HCT116 (cell line): ENCODE data around the gene BCR. TPM values are rescaled to one million over a fixed set of nuclear protein-coding genes. Genes with fewer than 3 reads are reported as not detected.

ENCODE experiments used
- ATAC-seq: fragments of 200-7000 bp; cut with Tn5 transposase; 2 replicates; pipeline ENCODE4 v1.9.1; 2020; ENCODE audit warnings: mild to moderate bottlenecking, moderate library complexity
- BruUV-seq: library from RNA; stranded (reverse); fragments of 400-500 nt; replicated peaks from 2 replicates; lab custom pipeline; 2021; lab: Mats Ljungman, UMichigan
- CTCF ChIA-PET: fragments of 300-600 bp; sonication (Branson Sonifier 250); formaldehyde crosslinking; loops from one replicate; lab custom pipeline; 2021; ENCODE audit warnings: antibody characterized with exemption; lab: Charles Lee
- POLR2A ChIA-PET: fragments of 300-600, 350-600 bp; sonication (Branson Sonifier 250); formaldehyde crosslinking; loops from one replicate; lab custom pipeline; 2021; ENCODE audit warnings: antibody characterized with exemption; lab: Charles Lee
- RAD21 ChIA-PET, 2 experiments: fragments of 300-600 bp; sonication (Branson Sonifier 250); formaldehyde crosslinking; loops; one replicate each; lab custom pipeline; 2023; ENCODE audit warnings: low total read pairs in 2 of 2; ENCODE audit not compliant: uncharacterized antibody in 2 of 2, unreplicated experiment in 2 of 2, low non-redundant PET in 1 of 2; lab: Charles Lee
- DNase-seq: peaks from one replicate; pipeline ENCODE4 v3.0.0-alpha.2; 2010; ENCODE audit warnings: low read depth, low spot score
- H2AFZ ChIP-seq: fragments of 200-600 bp; shearing (Covaris generic), sonication (generic); 2 replicates; pipeline ENCODE4 v1.6.1; 2017; ENCODE audit warnings: low read depth, mixed run types, mixed read lengths, antibody characterized with exemption, low read length; ENCODE audit not compliant: poor library complexity, severe bottlenecking
- H3K27ac ChIP-seq: 2 replicates; pipeline ENCODE4 v1.5.1; 2012; ENCODE audit warnings: low read depth, low read length
- H3K27me3 ChIP-seq: fragments of 200-600 bp; sonication (generic); 2 replicates; pipeline ENCODE4 v1.6.1; 2016; ENCODE audit warnings: mixed run types, low read length, mixed read lengths; ENCODE audit not compliant: insufficient read depth
- H3K36me3 ChIP-seq, 2 experiments: fragments of 200-500 bp in 1 of 2; fragments of 200-600 bp in 1 of 2; sonication (Bioruptor generic) in 1 of 2; sonication (generic) in 1 of 2; 2 replicates each; pipeline versions ENCODE4 v1.5.1 to v1.6.1; 2014 to 2016; ENCODE audit warnings: low read length in 2 of 2, inconsistent platforms in 1 of 2, mixed read lengths in 1 of 2, mixed run types in 1 of 2; ENCODE audit not compliant: insufficient read depth in 2 of 2, control insufficient read depth in 1 of 2
- H3K4me1 ChIP-seq, 2 experiments: fragments of 200-600 bp in 1 of 2; sonication (generic) in 1 of 2; 2 replicates each; pipeline versions ENCODE4 v1.5.1 to v1.6.1; 2012 to 2017; ENCODE audit warnings: low read length in 2 of 2, inconsistent platforms in 1 of 2, mild to moderate bottlenecking in 1 of 2, mixed read lengths in 1 of 2, mixed run types in 1 of 2, moderate library complexity in 1 of 2; ENCODE audit not compliant: insufficient read depth in 2 of 2, control insufficient read depth in 1 of 2
- H3K4me2 ChIP-seq: fragments of 200-600 bp; sonication (generic); 2 replicates; pipeline ENCODE4 v1.6.1; 2017; ENCODE audit warnings: mixed run types, low read length, mixed read lengths
- H3K4me3 ChIP-seq, 2 experiments: fragments of 200-600 bp in 1 of 2; sonication (generic) in 1 of 2; replicated peaks in 1 of 2; 2 replicates each; pipeline ENCODE4 v1.5.1; 2011 to 2016; ENCODE audit warnings: low read length in 2 of 2, control low read depth in 1 of 2, low read depth in 1 of 2, mild to moderate bottlenecking in 1 of 2, mixed read lengths in 1 of 2, mixed run types in 1 of 2
- H3K79me2 ChIP-seq: fragments of 200-600 bp; sonication (generic); 2 replicates; pipeline ENCODE4 v1.6.1; 2017; ENCODE audit warnings: mild to moderate bottlenecking, mixed run types, low read length, moderate library complexity, mixed read lengths; ENCODE audit not compliant: insufficient read depth
- H3K9ac ChIP-seq: fragments of 200-600 bp; sonication (generic); 2 replicates; pipeline ENCODE4 v1.6.1; 2016; ENCODE audit warnings: low read length, mixed read lengths
- H3K9me2 ChIP-seq: fragments of 200-600 bp; sonication (generic), shearing (Covaris generic); 2 replicates; pipeline ENCODE4 v1.6.1; 2017; ENCODE audit warnings: mixed run types, mild to moderate bottlenecking, moderate library complexity; ENCODE audit not compliant: insufficient read depth
- H3K9me3 ChIP-seq, 2 experiments: fragments of 200-500 bp in 1 of 2; fragments of 200-600 bp in 1 of 2; sonication (Bioruptor generic) in 1 of 2; sonication (generic) in 1 of 2; 2 replicates each; pipeline ENCODE4 v1.6.1; 2014 to 2017; ENCODE audit warnings: low read length in 2 of 2, mixed read lengths in 2 of 2, inconsistent platforms in 1 of 2, low read depth in 1 of 2, mild to moderate bottlenecking in 1 of 2, mixed run types in 1 of 2, moderate library complexity in 1 of 2; ENCODE audit not compliant: control insufficient read depth in 1 of 2, insufficient read depth in 1 of 2
- H4K20me1 ChIP-seq: fragments of 200-600 bp; sonication (generic), shearing (Covaris generic); 2 replicates; pipeline ENCODE4 v1.6.1; 2017; ENCODE audit warnings: mixed run types, mild to moderate bottlenecking, moderate library complexity; ENCODE audit not compliant: insufficient read depth
- CBX3 ChIP-seq: IDR thresholded peaks from 2 replicates; pipeline ENCODE4 v1.6.1; 2012; ENCODE audit warnings: low read depth
- EGR1 ChIP-seq: IDR thresholded peaks from 2 replicates; pipeline ENCODE4 v1.6.1; 2012; ENCODE audit warnings: low read depth
- FOSL1 ChIP-seq: IDR thresholded peaks from 2 replicates; pipeline ENCODE4 v1.6.1; 2012; ENCODE audit warnings: low read depth
- JUND ChIP-seq: IDR thresholded peaks from 2 replicates; pipeline ENCODE4 v1.6.1; 2012
- REST ChIP-seq: IDR thresholded peaks from 2 replicates; pipeline ENCODE4 v1.6.1; 2012; ENCODE audit warnings: low read depth
- SP1 ChIP-seq: IDR thresholded peaks from 2 replicates; pipeline ENCODE4 v1.6.1; 2012; ENCODE audit warnings: low read depth
- YY1 ChIP-seq: IDR thresholded peaks from 2 replicates; pipeline ENCODE4 v1.6.1; 2011; ENCODE audit warnings: low read length, low read depth, moderate library complexity, mild to moderate bottlenecking; ENCODE audit not compliant: insufficient replicate concordance; ENCODE audit errors: extremely low read depth
- intact Hi-C: fragments of 100-400 bp; cut with micrococcal nuclease; formaldehyde crosslinking; loops from 2 replicates; pipeline ENCODE4 v1.10.0; 2022
- total RNA-seq: library from RNA; stranded (reverse); gene quantifications from one replicate; pipeline ENCODE4 v1.2.1, GENCODE V29; 2021; ENCODE audit not compliant: unreplicated experiment
- TF ChIP-seq, protein P1 (sequence below): IDR thresholded peaks from 2 replicates; pipeline ENCODE4 v1.6.1; 2011; ENCODE audit warnings: mild to moderate bottlenecking, low read length, moderate library complexity; ENCODE audit not compliant: insufficient replicate concordance; ENCODE audit errors: extremely low read depth

The BCR gene
- total RNA-seq, 1 experiment from 2014 or later, result 39.7 TPM

- CTCF ChIA-PET, result interaction anchor here (1.5 kb wide), 1 partner anchor 10 kb away, joined by 5 read pairs; no protein-coding TSS in a partner anchor
- RAD21 ChIA-PET, result no interaction called here
- POLR2A ChIA-PET, result no interaction called here
- Histone ChIP-seq H3K4me1 (peaks cover 8 to 17% of the 10 kb centered on the region in 2 experiments; a peak in 3 of 4 replicates), H3K4me3 (no peak overlapping the region), H3K27ac (no peak overlapping the region), H3K4me2 (no peak overlapping the region), H3K79me2 (no peaks in the 10 kb centered on the region), H3K9me3 (no peaks in the 10 kb centered on the region), H3K36me3 (no peaks in the 10 kb centered on the region), H2AFZ (no peak overlapping the region), H3K9me2 (no peaks in the 10 kb centered on the region), H4K20me1 (no peaks in the 10 kb centered on the region), H3K27me3 (no peaks in the 10 kb centered on the region), H3K9ac (no peak overlapping the region)
- BruUV-seq, result no TSS peak
- ATAC-seq (no peak), DNase-seq (no peak)
- intact Hi-C loops, result no loop called here
- TF ChIP-seq YY1 (no peak), JUND (no peak), SP1 (no peak)
These were observed 41.5 kb upstream of the BCR start for GRCh38 chr22:23138584-23139435.

GRCh38 chr22:23140385-23140784 lies 39.9 kb upstream of the BCR start:
- H3K4me1 ChIP-seq, result peaks cover 13 to 25% of the 10 kb centered on the region in 2 experiments
- no peaks in the 10 kb centered on the region for H3K9me3 ChIP-seq
- BruUV-seq, result no TSS peak
- intact Hi-C loops, result no loop called here
- ChIA-PET POLR2A (no interaction called here), CTCF (interaction anchor here (0.7 to 0.9 kb wide), 2 partner anchors 142 to 236 kb away, joined by 3 read pairs; no protein-coding TSS in a partner anchor), RAD21 (no interaction called here)
- DNase-seq (no peak), ATAC-seq (no peak)
- TF ChIP-seq EGR1 (no peak), REST (no peak), FOSL1 (no peak), CBX3 (no peak)
- TF ChIP-seq, protein P1, sequence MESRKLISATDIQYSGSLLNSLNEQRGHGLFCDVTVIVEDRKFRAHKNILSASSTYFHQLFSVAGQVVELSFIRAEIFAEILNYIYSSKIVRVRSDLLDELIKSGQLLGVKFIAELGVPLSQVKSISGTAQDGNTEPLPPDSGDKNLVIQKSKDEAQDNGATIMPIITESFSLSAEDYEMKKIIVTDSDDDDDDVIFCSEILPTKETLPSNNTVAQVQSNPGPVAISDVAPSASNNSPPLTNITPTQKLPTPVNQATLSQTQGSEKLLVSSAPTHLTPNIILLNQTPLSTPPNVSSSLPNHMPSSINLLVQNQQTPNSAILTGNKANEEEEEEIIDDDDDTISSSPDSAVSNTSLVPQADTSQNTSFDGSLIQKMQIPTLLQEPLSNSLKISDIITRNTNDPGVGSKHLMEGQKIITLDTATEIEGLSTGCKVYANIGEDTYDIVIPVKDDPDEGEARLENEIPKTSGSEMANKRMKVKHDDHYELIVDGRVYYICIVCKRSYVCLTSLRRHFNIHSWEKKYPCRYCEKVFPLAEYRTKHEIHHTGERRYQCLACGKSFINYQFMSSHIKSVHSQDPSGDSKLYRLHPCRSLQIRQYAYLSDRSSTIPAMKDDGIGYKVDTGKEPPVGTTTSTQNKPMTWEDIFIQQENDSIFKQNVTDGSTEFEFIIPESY, result no peak
- H3K27me3 ChIP-seq, result no peaks in the 10 kb centered on the region
- H3K79me2 ChIP-seq, result no peaks in the 10 kb centered on the region
- H3K36me3 ChIP-seq, result no peaks in the 10 kb centered on the region
- H3K27ac ChIP-seq, result no peak overlapping the region
- no peak overlapping the region for H3K9ac ChIP-seq
- no peak overlapping the region for H2AFZ ChIP-seq
- H3K4me3 ChIP-seq, result no peak overlapping the region
- H3K9me2 ChIP-seq, result no peaks in the 10 kb centered on the region
- H3K4me2 ChIP-seq, result no peak overlapping the region
- H4K20me1 ChIP-seq, result no peaks in the 10 kb centered on the region
